A673 (cell line): Measurements from ENCODE around the gene ATOSA. TPM values are rescaled to one million over a fixed set of nuclear protein-coding genes. Genes with fewer than 3 reads are reported as not detected.

ENCODE experiments used
- BruUV-seq: library from RNA; stranded (reverse); fragments of 400-500 nt; replicated peaks from 2 replicates; lab custom pipeline; 2021; lab: Mats Ljungman, UMichigan
- CTCF ChIA-PET: fragments of 300-600 bp; sonication (Branson Sonifier 250); formaldehyde crosslinking; loops from one replicate; lab custom pipeline; 2022; ENCODE audit warnings: antibody characterized with exemption; lab: Charles Lee
- POLR2A ChIA-PET: fragments of 300-600 bp; sonication (Branson Sonifier 250); formaldehyde crosslinking; loops from one replicate; lab custom pipeline; 2022; ENCODE audit warnings: antibody characterized with exemption; ENCODE audit not compliant: low non-redundant PET; lab: Charles Lee
- DNase-seq: peaks from one replicate; pipeline ENCODE4 v3.0.0-alpha.2; 2015; ENCODE audit warnings: low spot score
- H3K27ac ChIP-seq: fragments of 200-600 bp; sonication (generic); 2 replicates; pipeline ENCODE4 v1.5.1; 2016; ENCODE audit warnings: mixed run types, low read depth, mild to moderate bottlenecking, mixed read lengths, antibody characterized with exemption, low read length; ENCODE audit not compliant: poor library complexity, severe bottlenecking
- H3K27me3 ChIP-seq: fragments of 200-600 bp; sonication (generic); replicated peaks from 2 replicates; pipeline ENCODE4 v1.6.1; 2017; ENCODE audit warnings: mixed run types, low read depth, mild to moderate bottlenecking, mixed read lengths, antibody characterized with exemption, low read length; ENCODE audit not compliant: insufficient read depth, poor library complexity
- H3K36me3 ChIP-seq: fragments of 200-600 bp; sonication (generic); 2 replicates; pipeline ENCODE4 v1.6.1; 2016; ENCODE audit warnings: mixed run types, mild to moderate bottlenecking, mixed read lengths, antibody characterized with exemption, low read length; ENCODE audit not compliant: insufficient read depth, poor library complexity, severe bottlenecking
- H3K4me1 ChIP-seq: fragments of 200-600 bp; sonication (generic); 2 replicates; pipeline ENCODE4 v1.6.1; 2017; ENCODE audit warnings: mixed run types, mild to moderate bottlenecking, mixed read lengths, antibody characterized with exemption, low read length; ENCODE audit not compliant: insufficient read depth, poor library complexity, severe bottlenecking
- H3K4me3 ChIP-seq: fragments of 200-600 bp; sonication (generic); 2 replicates; pipeline ENCODE4 v1.5.1; 2016; ENCODE audit warnings: low read depth, mixed run types, mild to moderate bottlenecking, mixed read lengths, low read length; ENCODE audit not compliant: poor library complexity, severe bottlenecking
- H3K9me3 ChIP-seq: fragments of 200-600 bp; sonication (generic); 2 replicates; pipeline ENCODE4 v1.6.1; 2016; ENCODE audit warnings: mixed run types, low read depth, mild to moderate bottlenecking, mixed read lengths, antibody characterized with exemption, low read length; ENCODE audit not compliant: poor library complexity, severe bottlenecking
- EZH2 ChIP-seq: fragments of 200-600 bp; sonication (generic); IDR thresholded peaks from 2 replicates; pipeline ENCODE4 v1.6.1; 2017; ENCODE audit warnings: borderline replicate concordance, low read depth, mild to moderate bottlenecking, mixed read lengths, antibody characterized with exemption, low read length; ENCODE audit not compliant: poor library complexity, severe bottlenecking
- intact Hi-C: fragments of 100-400 bp; cut with micrococcal nuclease; formaldehyde crosslinking; loops from one replicate; pipeline ENCODE4 v1.10.0; 2022; ENCODE audit not compliant: unreplicated experiment
- total RNA-seq: library from RNA; stranded (reverse); gene quantifications from 2 replicates; pipeline ENCODE4 v1.2.3, GENCODE V29; 2021
- TF ChIP-seq, protein P1 (sequence below): fragments of 300-800, 200-600 bp; sonication (generic); conservative IDR thresholded peaks from 2 replicates; pipeline ENCODE4 v1.5.1; 2017; ENCODE audit warnings: low read depth, mild to moderate bottlenecking, antibody characterized with exemption, low read length, moderate library complexity, mixed read lengths

ATOSA gene
- total RNA-seq, 1 experiment from 2014 or later: 5.3 TPM

DNA sequence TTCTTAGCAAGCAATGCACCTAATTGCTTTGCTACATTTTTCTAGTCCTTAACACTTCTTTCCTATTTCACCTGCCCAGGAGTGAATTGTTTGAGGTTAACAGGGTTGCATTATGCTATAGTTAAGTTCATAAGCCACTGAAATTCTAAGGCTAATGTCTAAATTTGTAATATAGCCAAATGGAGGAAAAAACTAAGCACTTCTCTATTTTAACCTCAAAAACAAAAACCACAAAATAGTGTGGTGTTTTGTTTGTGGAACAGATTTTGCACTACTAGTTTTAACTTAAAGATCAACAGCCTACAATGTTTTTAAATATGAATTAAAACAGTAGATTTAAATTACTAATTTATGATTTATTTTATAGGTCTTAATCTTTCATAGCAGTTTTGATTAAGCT is 5.5 kb downstream of the ATOSA start:
- BruUV-seq: no TSS peak
- H3K4me1 ChIP-seq: no peaks in the 10 kb centered on the region
- H3K27me3 ChIP-seq: no peaks in the 10 kb centered on the region
- H3K36me3 ChIP-seq: no peaks in the 10 kb centered on the region
- no peak for DNase-seq
- no peak overlapping the region for H3K27ac ChIP-seq
- CTCF ChIA-PET: interaction anchor here (0.6 kb wide), 1 partner anchor 145 kb away, joined by 3 read pairs; the partner anchor contains the start of gene MYO5A
- no peak overlapping the region for H3K4me3 ChIP-seq
- POLR2A ChIA-PET: no interaction called here
- H3K9me3 ChIP-seq: no peaks in the 10 kb centered on the region
- intact Hi-C loops: loop anchor here (1.0 kb wide), 1 partner anchor 20 kb away; no protein-coding TSS in a partner anchor
- TF ChIP-seq, protein P1, sequence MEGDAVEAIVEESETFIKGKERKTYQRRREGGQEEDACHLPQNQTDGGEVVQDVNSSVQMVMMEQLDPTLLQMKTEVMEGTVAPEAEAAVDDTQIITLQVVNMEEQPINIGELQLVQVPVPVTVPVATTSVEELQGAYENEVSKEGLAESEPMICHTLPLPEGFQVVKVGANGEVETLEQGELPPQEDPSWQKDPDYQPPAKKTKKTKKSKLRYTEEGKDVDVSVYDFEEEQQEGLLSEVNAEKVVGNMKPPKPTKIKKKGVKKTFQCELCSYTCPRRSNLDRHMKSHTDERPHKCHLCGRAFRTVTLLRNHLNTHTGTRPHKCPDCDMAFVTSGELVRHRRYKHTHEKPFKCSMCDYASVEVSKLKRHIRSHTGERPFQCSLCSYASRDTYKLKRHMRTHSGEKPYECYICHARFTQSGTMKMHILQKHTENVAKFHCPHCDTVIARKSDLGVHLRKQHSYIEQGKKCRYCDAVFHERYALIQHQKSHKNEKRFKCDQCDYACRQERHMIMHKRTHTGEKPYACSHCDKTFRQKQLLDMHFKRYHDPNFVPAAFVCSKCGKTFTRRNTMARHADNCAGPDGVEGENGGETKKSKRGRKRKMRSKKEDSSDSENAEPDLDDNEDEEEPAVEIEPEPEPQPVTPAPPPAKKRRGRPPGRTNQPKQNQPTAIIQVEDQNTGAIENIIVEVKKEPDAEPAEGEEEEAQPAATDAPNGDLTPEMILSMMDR: no peak
- TF ChIP-seq EZH2: no peak

DNA sequence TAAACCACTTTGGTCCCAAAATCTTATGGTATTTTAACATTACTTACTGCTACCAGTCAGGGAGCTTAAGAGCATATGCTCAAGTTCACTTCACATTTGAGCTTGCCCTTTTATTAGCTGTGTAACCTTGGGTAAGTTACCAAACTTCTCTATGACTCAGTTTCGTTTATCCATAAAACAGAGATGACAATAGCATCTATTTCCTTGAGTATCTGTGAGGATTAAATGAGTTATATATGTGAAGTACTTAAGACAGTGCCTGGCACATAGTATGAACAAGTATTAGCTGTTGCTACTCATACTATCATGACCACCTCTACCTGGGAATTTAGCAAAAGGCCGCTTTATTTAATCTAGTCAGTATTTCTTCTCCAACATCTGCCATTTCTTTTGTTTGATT is 5.9 kb downstream of the ATOSA start:
- H3K36me3 ChIP-seq: no peaks in the 10 kb centered on the region
- intact Hi-C loops: no loop called here
- POLR2A ChIA-PET: no interaction called here
- CTCF ChIA-PET: no interaction called here
- no peaks in the 10 kb centered on the region for H3K9me3 ChIP-seq
- no peaks in the 10 kb centered on the region for H3K4me1 ChIP-seq
- no peak for TF ChIP-seq EZH2
- TF ChIP-seq, protein P1: no peak
- no TSS peak for BruUV-seq
- H3K27me3 ChIP-seq: no peaks in the 10 kb centered on the region
- DNase-seq: no peak
- H3K27ac ChIP-seq: no peak overlapping the region
- H3K4me3 ChIP-seq: no peak overlapping the region

DNA sequence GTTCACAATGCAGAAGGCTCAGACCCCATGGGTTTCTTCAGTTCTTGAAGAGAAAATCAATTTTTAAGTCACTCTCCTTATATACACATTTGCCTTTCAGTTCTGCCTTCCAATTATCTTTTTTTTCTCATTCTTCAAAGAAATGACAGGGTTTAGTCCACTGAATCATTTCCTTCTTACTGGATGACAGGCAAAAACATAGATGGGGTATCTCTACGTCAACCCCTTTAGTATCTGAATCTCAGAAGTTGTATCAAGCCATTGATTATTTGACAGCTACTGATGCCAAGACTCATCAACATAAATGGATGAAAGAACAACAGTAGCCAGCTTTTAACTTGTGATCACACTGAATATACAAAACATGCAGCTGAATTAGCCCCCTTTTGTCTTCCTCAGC is 6.5 kb downstream of the ATOSA start:
- no peaks in the 10 kb centered on the region for H3K27me3 ChIP-seq
- no peak for TF ChIP-seq EZH2
- TF ChIP-seq, protein P1: no peak
- no TSS peak for BruUV-seq
- H3K4me1 ChIP-seq: no peaks in the 10 kb centered on the region
- POLR2A ChIA-PET: no interaction called here
- intact Hi-C loops: no loop called here
- DNase-seq: no peak
- no peaks in the 10 kb centered on the region for H3K36me3 ChIP-seq
- no peak overlapping the region for H3K27ac ChIP-seq
- CTCF ChIA-PET: no interaction called here
- H3K4me3 ChIP-seq: no peak overlapping the region
- H3K9me3 ChIP-seq: no peaks in the 10 kb centered on the region
